Nephron (organoid): ENCODE data around the gene WDR64.

ENCODE experiments used
- H3K27ac Mint-ChIP-seq, 3 experiments: 2 replicates each; pipeline ENCODE4 v1.8.0; 2020; ENCODE audit warnings: mixed read lengths in 3 of 3, mild to moderate bottlenecking in 2 of 3, moderate library complexity in 1 of 3
- H3K27me3 Mint-ChIP-seq: 2 replicates; pipeline ENCODE4 v1.8.0; 2021; ENCODE audit warnings: low read depth, mild to moderate bottlenecking, moderate library complexity, mixed read lengths
- H3K36me3 Mint-ChIP-seq: 2 replicates; pipeline ENCODE4 v1.8.0; 2020; ENCODE audit warnings: low read depth, mixed read lengths
- H3K4me1 Mint-ChIP-seq: 2 replicates; pipeline ENCODE4 v1.8.0; 2020; ENCODE audit warnings: mixed read lengths
- H3K4me3 Mint-ChIP-seq, 3 experiments: 2 replicates each; pipeline ENCODE4 v1.8.0; 2020; ENCODE audit warnings: mild to moderate bottlenecking in 3 of 3, mixed read lengths in 3 of 3, moderate library complexity in 2 of 3
- H3K9me3 Mint-ChIP-seq: 2 replicates; pipeline ENCODE4 v1.8.0; 2020; ENCODE audit warnings: mixed read lengths
- CTCF ChIP-seq, 3 experiments: fragments of 200-600 bp; sonication (generic); IDR thresholded peaks; one replicate each; pipeline ENCODE4 v1.5.0; 2021; ENCODE audit warnings: antibody characterized with exemption in 3 of 3; ENCODE audit not compliant: unreplicated experiment in 3 of 3

WDR64 gene

GRCh38 chr1:241652012-241652411 lies at the start of gene WDR64:
WDR64 (plus strand) TSS chr1:241652281; CDS start chr1:241652485, 204 bp downstream.
- Mint-ChIP-seq H3K36me3 (no peaks in the 10 kb centered on the region), H3K27me3 (no peaks in the 10 kb centered on the region), H3K4me1 (peaks cover 9% of the 10 kb centered on the region), H3K4me3 (no peak within 1 kb of the TSS), H3K9me3 (peaks cover 2% of the 10 kb centered on the region), H3K27ac (no peak within 1 kb of the TSS)
- TF ChIP-seq CTCF (IDR thresholded peaks at IDR 0.05; ENCODE audit: unreplicated experiment in 3 of 3): no peak

- H3K27ac Mint-ChIP-seq: no peak overlapping the region
- no peak for TF ChIP-seq CTCF (IDR thresholded peaks at IDR 0.05; ENCODE audit: unreplicated experiment in 3 of 3)
- H3K9me3 Mint-ChIP-seq: no peaks in the 10 kb centered on the region
- H3K36me3 Mint-ChIP-seq: peaks cover 27% of the 10 kb centered on the region
- H3K4me1 Mint-ChIP-seq: no peaks in the 10 kb centered on the region
- H3K27me3 Mint-ChIP-seq: peaks cover 3% of the 10 kb centered on the region
- H3K4me3 Mint-ChIP-seq: no peak overlapping the region
Measured at GRCh38 chr1:241603731-241604245, 48.3 kb upstream of the WDR64 start.

- Mint-ChIP-seq H3K9me3 (no peaks in the 10 kb centered on the region), H3K4me1 (no peaks in the 10 kb centered on the region), H3K27me3 (peaks cover 3% of the 10 kb centered on the region), H3K27ac (no peak overlapping the region), H3K4me3 (no peak overlapping the region), H3K36me3 (peaks cover 27% of the 10 kb centered on the region)
- TF ChIP-seq CTCF (IDR thresholded peaks at IDR 0.05; ENCODE audit: unreplicated experiment in 3 of 3): peak; percentile 27 to 50 (median 34)
Measured at GRCh38 chr1:241605146-241605805, 46.8 kb upstream of the WDR64 start.

GRCh38 chr1:241606544-241606943 lies 45.5 kb upstream of the WDR64 start:
- H3K4me3 Mint-ChIP-seq: no peak overlapping the region
- no peaks in the 10 kb centered on the region for H3K4me1 Mint-ChIP-seq
- no peak for TF ChIP-seq CTCF (IDR thresholded peaks at IDR 0.05; ENCODE audit: unreplicated experiment in 3 of 3)
- H3K27ac Mint-ChIP-seq: no peak overlapping the region
- H3K36me3 Mint-ChIP-seq: peaks cover 19% of the 10 kb centered on the region
- no peaks in the 10 kb centered on the region for H3K9me3 Mint-ChIP-seq
- H3K27me3 Mint-ChIP-seq: peaks cover 3% of the 10 kb centered on the region

- peaks cover 3% of the 10 kb centered on the region for H3K27me3 Mint-ChIP-seq
- H3K27ac Mint-ChIP-seq: no peak overlapping the region
- H3K4me3 Mint-ChIP-seq: no peak overlapping the region
- no peaks in the 10 kb centered on the region for H3K9me3 Mint-ChIP-seq
- H3K36me3 Mint-ChIP-seq: peaks cover 10% of the 10 kb centered on the region
- TF ChIP-seq CTCF (IDR thresholded peaks at IDR 0.05; ENCODE audit: unreplicated experiment in 3 of 3): no peak
- no peaks in the 10 kb centered on the region for H3K4me1 Mint-ChIP-seq
Measured at GRCh38 chr1:241607497-241607896, 44.6 kb upstream of the WDR64 start.
